SH-SY5Y (cell line): Measurements from ENCODE around the gene FAM120AOS.

Experiments used
- GATA2 ChIP-seq: IDR thresholded peaks from 2 replicates; pipeline ENCODE4 v1.6.1; 2011; ENCODE audit warnings: mild to moderate bottlenecking, low read depth, low read length
- GATA3 ChIP-seq: IDR thresholded peaks from 2 replicates; pipeline ENCODE4 v1.6.1; 2011; ENCODE audit warnings: low read depth, mild to moderate bottlenecking, low read length, moderate library complexity

GRCh38 chr9:93417538-93417937 is 35.8 kb downstream of the FAM120AOS start:
- TF ChIP-seq GATA2 (no peak), GATA3 (no peak)
